ENCODE measurements around the gene EVC2.

- TF ChIP-seq EZH2 (IDR thresholded peaks at IDR 0.05; ENCODE audit: borderline replicate concordance, insufficient read depth, low read depth, low read length, poor library complexity, severe bottlenecking) (no peak), CTCF (IDR thresholded peaks at IDR 0.05) (no peak)
Measured at GRCh38 chr4:5742388-5742787, 34.0 kb upstream of the EVC2 start.
